Tibial nerve (tissue), 4 donors: ENCODE results near the gene SLC38A9. TPM values are rescaled to one million over a fixed set of nuclear protein-coding genes. Genes with fewer than 3 reads are reported as not detected.

Experiments used
- DNase-seq, 2 donors: peaks; one replicate each; pipeline ENCODE4 v3.0.0-alpha.2; 2019; ENCODE audit warnings: low spot score in 2 of 2
- H3K27ac ChIP-seq, 4 donors: fragments of 200-600 bp; sonication (generic) in 3 of 4; one replicate each; pipeline ENCODE4 v1.5.1; 2017 to 2019; ENCODE audit warnings: mild to moderate bottlenecking in 1 of 4
- H3K27me3 ChIP-seq, 2 donors: fragments of 200-600 bp; sonication (generic) in 1 of 2; one replicate each; pipeline versions ENCODE4 v1.5.1 to v1.6.0; 2017 to 2019
- H3K36me3 ChIP-seq, 3 donors: fragments of 200-600 bp; sonication (generic); one replicate each; pipeline ENCODE4 v1.5.1; 2018 to 2019
- H3K4me1 ChIP-seq, 4 donors: fragments of 200-600 bp; sonication (generic) in 3 of 4; one replicate each; pipeline ENCODE4 v1.5.1; 2017 to 2019
- H3K4me3 ChIP-seq, 4 donors: fragments of 200-600 bp; sonication (generic) in 3 of 4; one replicate each; pipeline ENCODE4 v1.5.1; 2017 to 2019; ENCODE audit warnings: mild to moderate bottlenecking in 1 of 4, moderate library complexity in 1 of 4
- H3K9me3 ChIP-seq, 4 donors: fragments of 200-600 bp; sonication (generic) in 3 of 4; one replicate each; pipeline ENCODE4 v1.5.1; 2017 to 2019
- CTCF ChIP-seq, 5 experiments: fragments of 200-600 bp in 3 of 5; fragments of 450-650 bp in 2 of 5; sonication (generic) in 3 of 5; IDR thresholded peaks; one replicate each; pipeline ENCODE4 v1.5.1; 2016 to 2019; ENCODE audit warnings: antibody characterized with exemption in 5 of 5, mild to moderate bottlenecking in 3 of 5, moderate library complexity in 2 of 5
- EP300 ChIP-seq, 2 donors: sonication (generic); formaldehyde crosslinking; IDR thresholded peaks; one replicate each; pipeline ENCODE4 v1.6.1; 2017; ENCODE audit warnings: antibody characterized with exemption in 2 of 2, mild to moderate bottlenecking in 1 of 2
- POLR2A ChIP-seq, 2 donors: fragments of 450-650 bp; IDR thresholded peaks; one replicate each; pipeline ENCODE4 v1.6.1; 2017; ENCODE audit warnings: antibody characterized with exemption in 2 of 2, mild to moderate bottlenecking in 2 of 2, moderate library complexity in 2 of 2
- whole genome bisulfite sequencing, 2 donors: methylation state at CpG; one replicate each; pipeline ENCODE4 v1.1.5; 2018; 5-methylcytosine and 5-hydroxymethylcytosine counted together
- total RNA-seq, 4 donors: library from RNA; depleted of rRNA; stranded (reverse); fragments of >200 nt; gene quantifications; one replicate each; pipeline ENCODE4 v1.1.0, GENCODE V29; 2016

The SLC38A9 gene
- total RNA-seq, 4 donors from 2014 or later: 11.0 to 39.1 (median 23.6) TPM

GRCh38 chr5:55625913-55626312 is 86.2 kb downstream of the SLC38A9 start:
- Histone ChIP-seq H3K27me3 (no peaks in the 10 kb centered on the region), H3K27ac (peak overlapping the region in 2 of 4 donors; percentile 50 to 55), H3K4me1 (peaks cover 0 to 30% (median 2%) of the 10 kb centered on the region in 4 donors), H3K4me3 (no peak overlapping the region), H3K36me3 (peaks cover 0 to 2% (median 0%) of the 10 kb centered on the region in 3 donors), H3K9me3 (no peaks in the 10 kb centered on the region)
- no peak for DNase-seq
- TF ChIP-seq CTCF (IDR thresholded peaks at IDR 0.05) (no peak), EP300 (IDR thresholded peaks at IDR 0.05) (no peak), POLR2A (IDR thresholded peaks at IDR 0.05) (no peak)

GRCh38 chr5:55625589-55625909 is 86.6 kb downstream of the SLC38A9 start:
- Histone ChIP-seq H3K27ac (peak overlapping the region in 2 of 4 donors; percentile 50 to 55), H3K36me3 (no peaks in the 10 kb centered on the region), H3K27me3 (no peaks in the 10 kb centered on the region), H3K9me3 (no peaks in the 10 kb centered on the region), H3K4me3 (no peak overlapping the region), H3K4me1 (peaks cover 0 to 30% (median 2%) of the 10 kb centered on the region in 4 donors)
- WGBS, 2 donors: 80 to 82% methylated on average over 4 of the region's 4 CpGs
- DNase-seq: no peak
- TF ChIP-seq POLR2A (IDR thresholded peaks at IDR 0.05): no peak
- no peak for TF ChIP-seq CTCF (IDR thresholded peaks at IDR 0.05)
- TF ChIP-seq EP300 (IDR thresholded peaks at IDR 0.05): no peak

GRCh38 chr5:55624841-55625588 is 87.1 kb downstream of the SLC38A9 start:
- Histone ChIP-seq H3K9me3 (no peaks in the 10 kb centered on the region), H3K27me3 (no peaks in the 10 kb centered on the region), H3K27ac (peak overlapping the region in 2 of 4 donors; percentile 50 to 55), H3K4me3 (no peak overlapping the region), H3K36me3 (no peaks in the 10 kb centered on the region), H3K4me1 (peaks cover 0 to 30% (median 2%) of the 10 kb centered on the region in 4 donors)
- DNase-seq: no peak
- 79 to 85% methylated on average over 8 of the region's 8 CpGs for WGBS, 2 donors
- TF ChIP-seq POLR2A (IDR thresholded peaks at IDR 0.05): no peak
- TF ChIP-seq CTCF (IDR thresholded peaks at IDR 0.05): no peak
- TF ChIP-seq EP300 (IDR thresholded peaks at IDR 0.05): peak in 1 of 2 donors; percentile 35

GRCh38 chr5:55623789-55624188 is 88.3 kb downstream of the SLC38A9 start:
- DNase-seq: no peak
- H3K27ac ChIP-seq: no peak overlapping the region
- H3K36me3 ChIP-seq: no peaks in the 10 kb centered on the region
- no peak for TF ChIP-seq POLR2A (IDR thresholded peaks at IDR 0.05)
- TF ChIP-seq CTCF (IDR thresholded peaks at IDR 0.05): no peak
- TF ChIP-seq EP300 (IDR thresholded peaks at IDR 0.05): no peak
- WGBS, 2 donors: 90 to 95% methylated on average over 1 of the region's 1 CpG
- H3K4me1 ChIP-seq: peaks cover 0 to 30% (median 2%) of the 10 kb centered on the region in 4 donors
- no peaks in the 10 kb centered on the region for H3K9me3 ChIP-seq
- no peaks in the 10 kb centered on the region for H3K27me3 ChIP-seq
- no peak overlapping the region for H3K4me3 ChIP-seq

- DNase-seq: no peak
- Histone ChIP-seq H3K27me3 (no peaks in the 10 kb centered on the region), H3K4me1 (peaks cover 0 to 30% (median 2%) of the 10 kb centered on the region in 4 donors), H3K36me3 (no peaks in the 10 kb centered on the region), H3K4me3 (no peak overlapping the region), H3K27ac (peak overlapping the region in 1 of 4 donors; percentile 44), H3K9me3 (no peaks in the 10 kb centered on the region)
- TF ChIP-seq CTCF (IDR thresholded peaks at IDR 0.05) (no peak), POLR2A (IDR thresholded peaks at IDR 0.05) (no peak), EP300 (IDR thresholded peaks at IDR 0.05) (no peak)
- 30 to 42% methylated on average over 2 of the region's 2 CpGs for WGBS, 2 donors
Measured at GRCh38 chr5:55622460-55622859, 89.7 kb downstream of the SLC38A9 start.
